Motor neuron (in vitro differentiated cells): ENCODE results near the gene DAPK2. TPM values are rescaled to one million over a fixed set of nuclear protein-coding genes. Genes with fewer than 3 reads are reported as not detected.
A peak's percentile ranks its signal among the peaks of the same experiment; 100 is the strongest.
"Not testable (repeated sequence)": the region's sequence is repeated elsewhere in the genome, so short reads cannot be mapped to it uniquely, and the experiment has no call there.

Experiments
- ATAC-seq, 8 experiments: fragments of 200-7000 bp; cut with Tn5 transposase; replicated peaks in 6 of 8; 2 replicates each; pipeline ENCODE4 v1.8.0; 2021; ENCODE audit warnings: mild to moderate bottlenecking in 8 of 8, moderate library complexity in 8 of 8
- H3K27ac ChIP-seq, 2 donors: fragments of 250-450 bp; sonication (Bioruptor Pico); 2 replicates each; pipeline ENCODE4 v1.9.0; 2021; ENCODE audit warnings: antibody characterized with exemption in 2 of 2, mild to moderate bottlenecking in 2 of 2, moderate library complexity in 1 of 2
- H3K4me1 ChIP-seq, 2 donors: fragments of 250-450 bp; sonication (Bioruptor Pico); replicated peaks in 1 of 2; 2 replicates each; pipeline ENCODE4 v1.6.1; 2021; ENCODE audit warnings: antibody characterized with exemption in 2 of 2, mild to moderate bottlenecking in 2 of 2, moderate library complexity in 1 of 2
- H3K4me3 ChIP-seq, 5 donors: fragments of 250-450 bp; sonication (Bioruptor Pico); 2 replicates each; pipeline ENCODE4 v1.9.0; 2021; ENCODE audit warnings: antibody characterized with exemption in 5 of 5, mild to moderate bottlenecking in 5 of 5, moderate library complexity in 4 of 5
- WGBS, 10 experiments: fragments of 450-650 bp; shearing (Covaris generic); methylation state at CpG; one replicate each; pipeline ENCODE4 v1.0.0; 2022; 5-methylcytosine and 5-hydroxymethylcytosine counted together
- in situ Hi-C, 9 experiments: fragments of 400-800 bp; cut with MboI; loops; one replicate each; pipeline ENCODE4 v1.15.0; 2021; ENCODE audit warnings: low sequenced_read_pairs in 9 of 9, low pct_unique_long_range_greater_than_20kb in 2 of 9; ENCODE audit not compliant: unreplicated experiment in 9 of 9
- total RNA-seq, 8 experiments: library from RNA; unstranded; fragments of 300-600 nt; gene quantifications; 2 replicates each; pipeline versions ENCODE4 v1.2.3 to v1.2.4, GENCODE V29; 2022

Gene DAPK2
- total RNA-seq, 8 experiments from 2014 or later, result 0.22 to 20.8 (median 1.5) TPM

- ATAC-seq, result peak in 2 of 8 experiments; percentile 6 to 13
- Histone ChIP-seq H3K27ac (no peak overlapping the region), H3K4me1 (no peaks in the 10 kb centered on the region), H3K4me3 (no peak overlapping the region)
- WGBS, 10 experiments, result 29 to 100% (median 93%) methylated on average over 1 to 3 of the region's 4 CpGs; no CpG with 5 or more reads in 1 of the 10 experiments
- in situ Hi-C loops, result loop anchor here in 3 of 9 experiments (25.0 kb wide), 2 partner anchors 310 to 335 kb away; no protein-coding TSS in a partner anchor
Observed at GRCh38 chr15:64071931-64072765, 25.9 kb upstream of the DAPK2 start.

GRCh38 chr15:64070965-64071851 is 24.9 kb upstream of the DAPK2 start:
- ATAC-seq, result peak in 7 of 8 experiments; percentile 75 to 88 (median 84)
- H3K4me1 ChIP-seq, result no peaks in the 10 kb centered on the region
- no peak overlapping the region for H3K27ac ChIP-seq
- in situ Hi-C loops, result loop anchor here in 3 of 9 experiments (25.0 kb wide), 2 partner anchors 309 to 334 kb away; no protein-coding TSS in a partner anchor
- WGBS, 10 experiments, result 14 to 96% (median 82%) methylated on average over 1 to 7 of the region's 8 CpGs
- no peak overlapping the region for H3K4me3 ChIP-seq

GRCh38 chr15:64070106-64070505 is 23.8 kb upstream of the DAPK2 start:
- ATAC-seq, result no peak
- in situ Hi-C loops, result loop anchor here in 3 of 9 experiments (25.0 kb wide), 2 partner anchors 308 to 333 kb away; no protein-coding TSS in a partner anchor
- no peak overlapping the region for H3K4me3 ChIP-seq
- no peaks in the 10 kb centered on the region for H3K4me1 ChIP-seq
- no peak overlapping the region for H3K27ac ChIP-seq
- 80 to 100% (median 100%) methylated on average over 1 to 3 of the region's 3 CpGs; no CpG with 5 or more reads in 2 of the 10 experiments for WGBS, 10 experiments

- Histone ChIP-seq H3K27ac (no peak overlapping the region), H3K4me1 (no peaks in the 10 kb centered on the region), H3K4me3 (no peak overlapping the region)
- 0 to 85% (median 54%) methylated on average over 1 to 4 of the region's 4 CpGs; no CpG with 5 or more reads in 3 of the 10 experiments for WGBS, 10 experiments
- no peak for ATAC-seq
- in situ Hi-C loops, result loop anchor here in 5 of 9 experiments (10.0 to 25.0 kb wide), 4 partner anchors 306 to 331 kb away; no protein-coding TSS in a partner anchor
Observed at GRCh38 chr15:64068133-64068532, 21.8 kb upstream of the DAPK2 start.

GRCh38 chr15:64067564-64068030 is 21.3 kb upstream of the DAPK2 start:
- H3K4me3 ChIP-seq, result no peak overlapping the region
- no peak overlapping the region for H3K27ac ChIP-seq
- in situ Hi-C loops, result loop anchor here in 5 of 9 experiments (10.0 to 25.0 kb wide), 4 partner anchors 305 to 330 kb away; no protein-coding TSS in a partner anchor
- WGBS, 10 experiments, result 0 to 64% (median 35%) methylated on average over 1 to 6 of the region's 11 CpGs; no CpG with 5 or more reads in 2 of the 10 experiments
- peak; percentile 23 to 91 (median 76) for ATAC-seq
- H3K4me1 ChIP-seq, result no peaks in the 10 kb centered on the region

GRCh38 chr15:64066451-64066850 is 20.2 kb upstream of the DAPK2 start:
- in situ Hi-C loops, result loop anchor here in 5 of 9 experiments (10.0 to 25.0 kb wide), 4 partner anchors 304 to 329 kb away; no protein-coding TSS in a partner anchor
- no peak for ATAC-seq
- WGBS, 10 experiments, result 0 to 100% (median 59%) methylated on average over 1 of the region's 1 CpG; no CpG with 5 or more reads in 2 of the 10 experiments

GRCh38 chr15:64060716-64061115 is 14.4 kb upstream of the DAPK2 start:
- no peak for ATAC-seq
- Histone ChIP-seq H3K27ac (no peak overlapping the region), H3K4me3 (no peak overlapping the region), H3K4me1 (no peaks in the 10 kb centered on the region)
- 94 to 100% methylated on average over 2 to 14 of the region's 29 CpGs; no CpG with 5 or more reads in 8 of the 10 experiments for WGBS, 10 experiments
- in situ Hi-C loops, result loop anchor here in 5 of 9 experiments (10.0 to 25.0 kb wide), 4 partner anchors 298 to 323 kb away; no protein-coding TSS in a partner anchor

More at GRCh38 chr15:64066451-64066850, 20.2 kb upstream of the DAPK2 start:
- Histone ChIP-seq H3K4me1 (no peaks in the 10 kb centered on the region), H3K4me3 (no peak overlapping the region), H3K27ac (no peak overlapping the region)

- in situ Hi-C loops, result loop anchor here in 3 of 9 experiments (25.0 kb wide), 2 partner anchors 297 to 322 kb away; no protein-coding TSS in a partner anchor
- H3K4me3 ChIP-seq, ATAC-seq, H3K27ac ChIP-seq, H3K4me1 ChIP-seq: not testable (repeated sequence)
- WGBS, 10 experiments, result 100% methylated on average over 1 to 2 of the region's 2 CpGs; no CpG with 5 or more reads in 7 of the 10 experiments
Observed at GRCh38 chr15:64059104-64059503, 12.8 kb upstream of the DAPK2 start.

GRCh38 chr15:64058279-64058678 is 12.0 kb upstream of the DAPK2 start:
- 0 to 100% (median 70%) methylated on average over 2 to 4 of the region's 5 CpGs; no CpG with 5 or more reads in 2 of the 10 experiments for WGBS, 10 experiments

GRCh38 chr15:64053674-64054073 is 7.4 kb upstream of the DAPK2 start:
- in situ Hi-C loops, result loop anchor here in 3 of 9 experiments (25.0 kb wide), 2 partner anchors 291 to 316 kb away; no protein-coding TSS in a partner anchor
- not testable (repeated sequence) for H3K27ac ChIP-seq, H3K4me3 ChIP-seq, H3K4me1 ChIP-seq, ATAC-seq
- WGBS, 10 experiments, result 53 to 98% (median 82%) methylated on average over 2 to 10 of the region's 12 CpGs

More at GRCh38 chr15:64058279-64058678, 12.0 kb upstream of the DAPK2 start:
- Histone ChIP-seq H3K4me1 (no peaks in the 10 kb centered on the region), H3K27ac (no peak overlapping the region), H3K4me3 (no peak overlapping the region)
- in situ Hi-C loops, result loop anchor here in 3 of 9 experiments (25.0 kb wide), 2 partner anchors 296 to 321 kb away; no protein-coding TSS in a partner anchor
- peak in 2 of 8 experiments; percentile 22 to 37 for ATAC-seq

- Histone ChIP-seq H3K4me1 (peaks cover 0 to 3% of the 10 kb centered on the region in 2 donors), H3K27ac (no peak overlapping the region), H3K4me3 (no peak overlapping the region)
- WGBS, 10 experiments, result 70 to 90% (median 83%) methylated on average over 1 to 3 of the region's 5 CpGs; no CpG with 5 or more reads in 4 of the 10 experiments
- in situ Hi-C loops, result loop anchor here in 3 of 9 experiments (25.0 kb wide), 2 partner anchors 291 to 316 kb away; no protein-coding TSS in a partner anchor
- ATAC-seq, result no peak
Observed at GRCh38 chr15:64052925-64053491, 6.7 kb upstream of the DAPK2 start.
